H1 (cell line): ENCODE data around the gene CLIP4. TPM values are rescaled to one million over a fixed set of nuclear protein-coding genes. Genes with fewer than 3 reads are reported as not detected.

Source experiments
- CTCF ChIA-PET: fragments of 300-600 bp; sonication (Branson Sonifier 250); formaldehyde crosslinking; loops from one replicate; lab custom pipeline; 2021; ENCODE audit not compliant: partially characterized antibody; lab: Charles Lee
- POLR2A ChIA-PET: fragments of 300-600 bp; sonication (Branson Sonifier 250); formaldehyde crosslinking; loops from one replicate; lab custom pipeline; 2021; ENCODE audit warnings: inconsistent platforms; ENCODE audit not compliant: partially characterized antibody; lab: Charles Lee
- DNase-seq, 2 experiments: peaks; one replicate each; pipeline versions ENCODE4 v3.0.0 to v3.0.0-alpha.2; 2010 to 2022; ENCODE audit warnings: low spot score in 2 of 2, low read depth in 1 of 2, mixed read lengths in 1 of 2
- FAIRE-seq: peaks from 2 replicates; lab custom pipeline; 2011; peaks lifted over from hg19 to GRCh38; lab: Jason Lieb, UNC
- H2AFZ ChIP-seq: 2 replicates; pipeline ENCODE4 v1.8.1; 2012; ENCODE audit warnings: low read length, inconsistent platforms
- H2AK5ac ChIP-seq: 2 replicates; pipeline ENCODE4 v1.6.1; 2013; ENCODE audit warnings: low read depth, low read length
- H2BK120ac ChIP-seq: replicated peaks from 2 replicates; pipeline ENCODE3; 2013; ENCODE audit warnings: low read depth, low read length, inconsistent platforms
- H2BK12ac ChIP-seq: 2 replicates; pipeline ENCODE4 v1.6.1; 2013; ENCODE audit warnings: low read depth, low read length
- H2BK15ac ChIP-seq: 2 replicates; pipeline ENCODE4 v1.6.1; 2013; ENCODE audit warnings: low read length
- H2BK20ac ChIP-seq: 2 replicates; pipeline ENCODE4 v1.6.1; 2013; ENCODE audit warnings: low read length
- H2BK5ac ChIP-seq: 2 replicates; pipeline ENCODE4 v1.6.1; 2013; ENCODE audit warnings: low read depth, low read length
- H3K14ac ChIP-seq: 2 replicates; pipeline ENCODE4 v1.6.1; 2013; ENCODE audit warnings: inconsistent platforms; ENCODE audit not compliant: insufficient read length
- H3K18ac ChIP-seq: 2 replicates; pipeline ENCODE4 v1.6.1; 2013; ENCODE audit warnings: low read length; ENCODE audit errors: extremely low read depth
- H3K23ac ChIP-seq: 2 replicates; pipeline ENCODE4 v1.6.1; 2013; ENCODE audit warnings: inconsistent platforms; ENCODE audit not compliant: insufficient read length
- H3K23me2 ChIP-seq: 2 replicates; pipeline ENCODE4 v1.6.1; 2013; ENCODE audit warnings: low read depth, low read length
- H3K27ac ChIP-seq: 2 replicates; pipeline ENCODE4 v1.6.1; 2011; ENCODE audit warnings: low read depth, low read length, inconsistent platforms
- H3K27me3 ChIP-seq, 4 experiments: replicated peaks in 1 of 4; 1 replicate in 1 of 4; 2 replicates in 3 of 4; pipeline versions ENCODE4 v1.6.1 to v1.8.1; 2011 to 2013; ENCODE audit warnings: low read length in 3 of 4, mild to moderate bottlenecking in 3 of 4, inconsistent platforms in 2 of 4, mixed read lengths in 2 of 4, moderate library complexity in 1 of 4; ENCODE audit not compliant: control insufficient read depth in 3 of 4, insufficient read depth in 3 of 4; ENCODE audit errors: extremely low read depth in 1 of 4
- H3K36me3 ChIP-seq, 4 experiments: 2 replicates each; pipeline versions ENCODE4 v1.6.1 to v1.8.1; 2011 to 2013; ENCODE audit warnings: mild to moderate bottlenecking in 4 of 4, low read length in 3 of 4, moderate library complexity in 2 of 4, control low read depth in 1 of 4, inconsistent platforms in 1 of 4; ENCODE audit not compliant: insufficient read depth in 4 of 4, control insufficient read depth in 2 of 4
- H3K4ac ChIP-seq: replicated peaks from 2 replicates; pipeline ENCODE3; 2013; ENCODE audit warnings: low read length, low read depth, mixed read lengths, inconsistent platforms; ENCODE audit not compliant: insufficient read length
- H3K4me1 ChIP-seq, 4 experiments: replicated peaks in 1 of 4; 1 replicate in 1 of 4; 2 replicates in 3 of 4; pipeline versions ENCODE4 v1.6.1 to v1.8.1; 2011 to 2013; ENCODE audit warnings: low read length in 3 of 4, inconsistent platforms in 2 of 4, mixed read lengths in 1 of 4; ENCODE audit not compliant: insufficient read depth in 4 of 4, control insufficient read depth in 3 of 4
- H3K4me2 ChIP-seq, 2 experiments: 2 replicates each; pipeline versions ENCODE4 v1.6.1 to v1.8.1; 2011 to 2013; ENCODE audit warnings: low read depth in 2 of 2, low read length in 2 of 2, control low read depth in 1 of 2, inconsistent platforms in 1 of 2, mild to moderate bottlenecking in 1 of 2; ENCODE audit not compliant: insufficient read depth in 1 of 2
- H3K4me3 ChIP-seq, 4 experiments: fragments of 200-600, 300-600 bp in 1 of 4; sonication (generic), shearing (Covaris generic), sonication (Bioruptor Twin) in 1 of 4; 2 replicates each; pipeline versions ENCODE4 v1.5.1 to v1.8.1; 2011 to 2016; ENCODE audit warnings: low read length in 4 of 4, low read depth in 3 of 4, control low read depth in 2 of 4, inconsistent platforms in 2 of 4, mild to moderate bottlenecking in 2 of 4, mixed read lengths in 1 of 4, moderate library complexity in 1 of 4; ENCODE audit not compliant: insufficient read depth in 2 of 4; ENCODE audit errors: extremely low read depth in 1 of 4
- H3K56ac ChIP-seq: replicated peaks from 2 replicates; pipeline ENCODE3; 2013; ENCODE audit warnings: low read depth, mild to moderate bottlenecking, mixed read lengths, low read length, inconsistent platforms; ENCODE audit not compliant: insufficient read length
- H3K79me1 ChIP-seq: 2 replicates; pipeline ENCODE4 v1.6.1; 2013; ENCODE audit warnings: low read depth, low read length, control low read depth
- H3K79me2 ChIP-seq, 2 experiments: 2 replicates each; pipeline versions ENCODE4 v1.6.1 to v1.8.1; 2012 to 2013; ENCODE audit warnings: low read length in 2 of 2, mild to moderate bottlenecking in 2 of 2, inconsistent platforms in 1 of 2; ENCODE audit not compliant: insufficient read depth in 2 of 2, control insufficient read depth in 1 of 2
- H3K9ac ChIP-seq, 4 experiments: replicated peaks in 1 of 4; 1 replicate in 1 of 4; 2 replicates in 3 of 4; pipeline versions ENCODE4 v1.6.1 to v1.8.1; 2011 to 2013; ENCODE audit warnings: low read depth in 3 of 4, low read length in 3 of 4, control low read depth in 2 of 4, mild to moderate bottlenecking in 2 of 4, moderate library complexity in 2 of 4, inconsistent platforms in 1 of 4; ENCODE audit errors: extremely low read depth in 1 of 4
- H3K9me3 ChIP-seq, 2 experiments: 2 replicates each; pipeline versions ENCODE4 v1.6.1 to v1.8.1; 2012 to 2013; ENCODE audit warnings: mild to moderate bottlenecking in 2 of 2, moderate library complexity in 2 of 2, control low read depth in 1 of 2, inconsistent platforms in 1 of 2, low read depth in 1 of 2, low read length in 1 of 2, mixed read lengths in 1 of 2; ENCODE audit not compliant: insufficient read depth in 2 of 2
- H4K20me1 ChIP-seq, 2 experiments: replicated peaks in 1 of 2; 2 replicates each; pipeline versions ENCODE3 to v1.8.1; 2011 to 2013; ENCODE audit warnings: inconsistent platforms in 2 of 2, low read length in 2 of 2, mild to moderate bottlenecking in 1 of 2; ENCODE audit not compliant: insufficient read depth in 2 of 2, control insufficient read depth in 1 of 2
- H4K5ac ChIP-seq: 2 replicates; pipeline ENCODE4 v1.6.1; 2013; ENCODE audit warnings: low read length, low read depth, mixed read lengths, inconsistent platforms; ENCODE audit not compliant: insufficient read length
- H4K8ac ChIP-seq: 2 replicates; pipeline ENCODE4 v1.8.0; 2013; ENCODE audit warnings: mild to moderate bottlenecking, moderate library complexity, low read length, inconsistent platforms; ENCODE audit not compliant: insufficient read depth; ENCODE audit errors: extremely low read depth
- H4K91ac ChIP-seq: replicated peaks from 2 replicates; pipeline ENCODE3; 2013; ENCODE audit warnings: low read length, mixed read lengths, inconsistent platforms; ENCODE audit not compliant: insufficient read length
- ASH2L ChIP-seq: fragments of 200-600, 300-600 bp; sonication (generic); IDR thresholded peaks from one replicate; pipeline ENCODE4 v1.7.1; 2017; ENCODE audit warnings: low read length
- BRCA1 ChIP-seq: IDR thresholded peaks from 2 replicates; pipeline ENCODE4 v1.6.1; 2012; ENCODE audit warnings: low read depth, low read length, improper control_type of control experiment
- CBX5 ChIP-seq: fragments of 300-800, 300-1000 bp; sonication (generic); IDR thresholded peaks from 2 replicates; pipeline ENCODE4 v1.7.1; 2016; ENCODE audit warnings: antibody characterized with exemption, low read length, low read depth
- HDAC6 ChIP-seq: IDR thresholded peaks from one replicate; pipeline ENCODE4 v1.7.1; 2012; ENCODE audit warnings: low read depth, mild to moderate bottlenecking, inconsistent platforms, low read length, moderate library complexity
- KDM4A ChIP-seq: IDR thresholded peaks from one replicate; pipeline ENCODE4 v1.7.1; 2012; ENCODE audit warnings: low read depth, mild to moderate bottlenecking, moderate library complexity, low read length, inconsistent platforms; ENCODE audit not compliant: severe bottlenecking
- WGBS, 2 experiments: shearing (Covaris generic) in 1 of 2; methylation state at CpG; one replicate each; pipeline versions ENCODE4 v1.1.6 to v1.1.7; 2013 to 2015; ENCODE audit warnings: low lambda C conversion rate in 2 of 2, mixed read lengths in 2 of 2, inconsistent platforms in 1 of 2, low coverage in 1 of 2, missing lambda C conversion rate in 1 of 2; ENCODE audit not compliant: insufficient replicate concordance in 2 of 2, insufficient coverage in 1 of 2, insufficient read length in 1 of 2; ENCODE audit errors: extremely low coverage in 1 of 2, missing lambda C conversion rate in 1 of 2; 5-methylcytosine and 5-hydroxymethylcytosine counted together
- polyA plus RNA-seq, 7 experiments: library from polyadenylated mRNA; depleted of rRNA in 3 of 7; stranded (reverse) in 5 of 7; unstranded in 2 of 7; fragments of >200 nt in 5 of 7; fragments of 200-250 nt in 2 of 7; gene quantifications; 1 replicate in 5 of 7; 2 replicates in 1 of 7; 4 replicates in 1 of 7; pipeline versions ENCODE4 v1.2.1 to v1.2.3, GENCODE V29; 2011 to 2013; ENCODE audit warnings: missing spikeins in 2 of 7, mixed read lengths in 2 of 7
- total RNA-seq: library from RNA; stranded (reverse); fragmentation: NEBNext Ultra II Directional; extraction: Animal tissue kit (Norgen Biotek cat#: 25700); gene quantifications from 2 replicates; pipeline ENCODE4 v1.2.1, GENCODE V29; 2021

CLIP4 gene
- total and polyA plus RNA-seq, 2 of the 8 experiments (the other 6 are each of a cell fraction or from before 2014, with no cell fraction given): 0.08 to 0.09 TPM

DNA sequence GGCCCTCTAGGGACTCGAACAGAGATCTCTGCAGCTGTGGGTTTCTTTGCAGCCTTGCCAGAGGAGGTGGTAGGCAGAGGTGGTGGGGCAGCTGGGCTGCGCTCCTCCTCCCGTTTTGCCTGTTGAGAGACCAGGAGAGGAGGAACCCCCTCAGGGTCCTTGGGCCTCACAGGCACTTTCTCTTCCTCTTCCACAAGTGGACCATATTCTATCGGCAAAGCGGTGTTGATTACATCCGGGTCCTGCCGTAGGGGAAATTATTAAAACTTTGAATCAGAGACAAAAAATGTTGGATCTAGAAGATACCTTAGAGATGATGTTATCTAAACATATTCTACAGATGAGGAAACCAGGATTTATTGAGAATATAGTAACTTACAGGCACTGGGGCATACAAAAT, 78.5 kb downstream of the CLIP4 start:
- Histone ChIP-seq H2BK5ac (no peak overlapping the region), H4K8ac (no peak overlapping the region), H3K4me2 (no peak overlapping the region), H2AK5ac (no peak overlapping the region), H3K14ac (no peak overlapping the region), H2BK12ac (no peak overlapping the region), H3K23me2 (no peaks in the 10 kb centered on the region; the same call in 1 of the 2 replicates), H3K36me3 (no peaks in the 10 kb centered on the region), H3K23ac (no peak overlapping the region), H3K56ac (no peak overlapping the region), H3K79me1 (no peaks in the 10 kb centered on the region), H3K9ac (no peak overlapping the region), H3K9me3 (no peaks in the 10 kb centered on the region), H3K27ac (no peak overlapping the region), H4K5ac (no peak overlapping the region), H2AFZ (no peak overlapping the region), H2BK20ac (no peak overlapping the region), H3K4me3 (no peak overlapping the region), H4K20me1 (no peaks in the 10 kb centered on the region), H3K27me3 (no peaks in the 10 kb centered on the region), H2BK15ac (no peak overlapping the region), H3K79me2 (no peaks in the 10 kb centered on the region), H2BK120ac (no peak overlapping the region), H3K4me1 (no peaks in the 10 kb centered on the region), H3K18ac (no peak overlapping the region), H3K4ac (no peak overlapping the region), H4K91ac (no peak overlapping the region)
- CTCF ChIA-PET: interaction anchor here (1.1 kb wide), 1 partner anchor 37 kb away, joined by 5 read pairs; no protein-coding TSS in a partner anchor
- WGBS, 2 experiments: 97% methylated on average over 7 of the region's 7 CpGs; no CpG with 5 or more reads in 1 of the 2 experiments
- no peak for FAIRE-seq
- TF ChIP-seq ASH2L (no peak), KDM4A (no peak), CBX5 (no peak), BRCA1 (no peak), HDAC6 (no peak)
- DNase-seq: no peak
- POLR2A ChIA-PET: no interaction called here
